Neural crest cell (in vitro differentiated cells): ENCODE results near the gene SLU7. TPM values are rescaled to one million over a fixed set of nuclear protein-coding genes. Genes with fewer than 3 reads are reported as not detected.

Source experiments
- DNase-seq: peaks from one replicate; pipeline ENCODE4 v3.0.0; 2021; ENCODE audit warnings: low read depth, mixed read lengths, low spot score
- H3K27ac Mint-ChIP-seq: one replicate; pipeline ENCODE4 v1.8.0; 2021; ENCODE audit warnings: mild to moderate bottlenecking, mixed read lengths; ENCODE audit not compliant: unreplicated experiment
- H3K27me3 Mint-ChIP-seq: 2 replicates; pipeline ENCODE4 v1.8.0; 2021; ENCODE audit warnings: low read depth, mild to moderate bottlenecking, mixed read lengths
- H3K36me3 Mint-ChIP-seq: 2 replicates; pipeline ENCODE4 v1.8.0; 2021; ENCODE audit warnings: low read depth, mild to moderate bottlenecking, mixed read lengths
- H3K4me1 Mint-ChIP-seq: 2 replicates; pipeline ENCODE4 v1.8.0; 2021; ENCODE audit warnings: mixed read lengths
- H3K4me3 Mint-ChIP-seq: one replicate; pipeline ENCODE4 v1.8.0; 2021; ENCODE audit warnings: mild to moderate bottlenecking, mixed read lengths
- H3K9me3 Mint-ChIP-seq: 2 replicates; pipeline ENCODE4 v1.8.0; 2021; ENCODE audit warnings: mixed read lengths
- CTCF ChIP-seq: fragments of 200-600 bp; sonication (generic); conservative IDR thresholded peaks from 2 replicates; pipeline ENCODE4 v1.5.0; 2021; ENCODE audit warnings: antibody characterized with exemption, mild to moderate bottlenecking
- total RNA-seq: library from RNA; stranded (reverse); gene quantifications from 2 replicates; pipeline ENCODE4 v1.2.1, GENCODE V29; 2021

Gene SLU7
- total RNA-seq, 1 donor from 2014 or later = 26.2 TPM

GRCh38 chr5:160453751-160454150 lies 34.9 kb upstream of the SLU7 start:
- H3K9me3 Mint-ChIP-seq = peaks cover 2% of the 10 kb centered on the region
- no peak overlapping the region for H3K4me3 Mint-ChIP-seq
- peaks cover 2% of the 10 kb centered on the region for H3K36me3 Mint-ChIP-seq
- H3K27ac Mint-ChIP-seq = no peak overlapping the region
- no peak for TF ChIP-seq CTCF
- DNase-seq = no peak
- H3K27me3 Mint-ChIP-seq = peaks cover 5% of the 10 kb centered on the region
- H3K4me1 Mint-ChIP-seq = peaks cover under 1% of the 10 kb centered on the region

- H3K27ac Mint-ChIP-seq = no peak overlapping the region
- peaks cover 2% of the 10 kb centered on the region for H3K36me3 Mint-ChIP-seq
- DNase-seq = no peak
- no peak for TF ChIP-seq CTCF
- H3K9me3 Mint-ChIP-seq = peaks cover 5% of the 10 kb centered on the region
- H3K4me3 Mint-ChIP-seq = no peak overlapping the region
- peaks cover 8% of the 10 kb centered on the region for H3K27me3 Mint-ChIP-seq
- H3K4me1 Mint-ChIP-seq = no peaks in the 10 kb centered on the region
Measured at GRCh38 chr5:160452795-160453194, 33.9 kb upstream of the SLU7 start.

GRCh38 chr5:160452036-160452435 lies 33.2 kb upstream of the SLU7 start:
- H3K27me3 Mint-ChIP-seq = peaks cover 8% of the 10 kb centered on the region
- no peak for DNase-seq
- H3K9me3 Mint-ChIP-seq = peaks cover 8% of the 10 kb centered on the region
- no peak overlapping the region for H3K4me3 Mint-ChIP-seq
- no peaks in the 10 kb centered on the region for H3K4me1 Mint-ChIP-seq
- no peak for TF ChIP-seq CTCF
- peaks cover 2% of the 10 kb centered on the region for H3K36me3 Mint-ChIP-seq
- H3K27ac Mint-ChIP-seq = no peak overlapping the region

- no peak for DNase-seq
- Mint-ChIP-seq H3K4me1 (no peaks in the 10 kb centered on the region), H3K27me3 (peaks cover 8% of the 10 kb centered on the region), H3K9me3 (peaks cover 8% of the 10 kb centered on the region), H3K36me3 (peaks cover 2% of the 10 kb centered on the region), H3K4me3 (no peak overlapping the region), H3K27ac (no peak overlapping the region)
- no peak for TF ChIP-seq CTCF
Measured at GRCh38 chr5:160451281-160451680, 32.4 kb upstream of the SLU7 start.

GRCh38 chr5:160450164-160450932 lies 31.5 kb upstream of the SLU7 start:
- H3K4me1 Mint-ChIP-seq = no peaks in the 10 kb centered on the region
- no peak for TF ChIP-seq CTCF
- H3K4me3 Mint-ChIP-seq = no peak overlapping the region
- H3K27ac Mint-ChIP-seq = no peak overlapping the region
- no peak for DNase-seq
- H3K27me3 Mint-ChIP-seq = peaks cover 11% of the 10 kb centered on the region
- H3K36me3 Mint-ChIP-seq = peaks cover 2% of the 10 kb centered on the region
- H3K9me3 Mint-ChIP-seq = peaks cover 8% of the 10 kb centered on the region
